Stomach smooth muscle (tissue), 2 donors: ENCODE results near the gene SLC39A3.

ENCODE experiments used
- H3K27ac ChIP-seq: one replicate; pipeline ENCODE4 v1.7.0; 2013; ENCODE audit warnings: mild to moderate bottlenecking, low read length, inconsistent platforms
- H3K27me3 ChIP-seq, 2 donors: one replicate each; pipeline ENCODE4 v1.7.0; 2013; ENCODE audit warnings: low read length in 2 of 2; ENCODE audit not compliant: insufficient read depth in 2 of 2, control insufficient read depth in 1 of 2
- H3K36me3 ChIP-seq, 2 donors: one replicate each; pipeline ENCODE4 v1.7.0; 2013; ENCODE audit warnings: low read length in 2 of 2; ENCODE audit not compliant: control insufficient read depth in 2 of 2, insufficient read depth in 2 of 2
- H3K4me1 ChIP-seq: one replicate; pipeline ENCODE4 v1.7.0; 2013; ENCODE audit warnings: low read length; ENCODE audit not compliant: control insufficient read depth, insufficient read depth
- H3K4me3 ChIP-seq, 2 donors: one replicate each; pipeline ENCODE4 v1.7.0; 2013; ENCODE audit warnings: low read length in 2 of 2
- H3K9ac ChIP-seq, 2 donors: one replicate each; pipeline ENCODE4 v1.7.0; 2013; ENCODE audit warnings: low read length in 2 of 2, mild to moderate bottlenecking in 1 of 2
- H3K9me3 ChIP-seq, 2 donors: one replicate each; pipeline ENCODE4 v1.7.0; 2013; ENCODE audit warnings: low read length in 2 of 2; ENCODE audit not compliant: control insufficient read depth in 2 of 2
- donor health status: healthy.
- donor health status: Pancreatic carcinoma.

SLC39A3 gene

GRCh38 chr19:2700660-2701360 is 39.0 kb downstream of the SLC39A3 start:
- H3K9me3 ChIP-seq, result no peaks in the 10 kb centered on the region
- no peaks in the 10 kb centered on the region for H3K27me3 ChIP-seq
- H3K27ac ChIP-seq, result no peak overlapping the region
- H3K9ac ChIP-seq, result no peak overlapping the region
- peaks cover 9% of the 10 kb centered on the region for H3K4me1 ChIP-seq
- H3K36me3 ChIP-seq, result no peaks in the 10 kb centered on the region
- no peak overlapping the region for H3K4me3 ChIP-seq

GRCh38 chr19:2699413-2700140 is 40.2 kb downstream of the SLC39A3 start:
- H3K9ac ChIP-seq, result no peak overlapping the region
- H3K4me3 ChIP-seq, result no peak overlapping the region
- no peaks in the 10 kb centered on the region for H3K27me3 ChIP-seq
- no peak overlapping the region for H3K27ac ChIP-seq
- no peaks in the 10 kb centered on the region for H3K9me3 ChIP-seq
- peaks cover 14% of the 10 kb centered on the region for H3K4me1 ChIP-seq
- no peaks in the 10 kb centered on the region for H3K36me3 ChIP-seq

- no peaks in the 10 kb centered on the region for H3K9me3 ChIP-seq
- no peak overlapping the region for H3K9ac ChIP-seq
- no peak overlapping the region for H3K27ac ChIP-seq
- H3K4me1 ChIP-seq, result peaks cover 5% of the 10 kb centered on the region
- H3K36me3 ChIP-seq, result no peaks in the 10 kb centered on the region
- no peaks in the 10 kb centered on the region for H3K27me3 ChIP-seq
- no peak overlapping the region for H3K4me3 ChIP-seq
Measured at GRCh38 chr19:2694196-2694595, 45.6 kb downstream of the SLC39A3 start.

- Histone ChIP-seq H3K4me3 (no peak overlapping the region), H3K9me3 (no peaks in the 10 kb centered on the region), H3K27ac (no peak overlapping the region), H3K36me3 (no peaks in the 10 kb centered on the region), H3K4me1 (peaks cover 5% of the 10 kb centered on the region), H3K9ac (no peak overlapping the region), H3K27me3 (no peaks in the 10 kb centered on the region)
Measured at GRCh38 chr19:2693492-2694160, 46.2 kb downstream of the SLC39A3 start.

- Histone ChIP-seq H3K27ac (no peak overlapping the region), H3K4me1 (peaks cover 5% of the 10 kb centered on the region), H3K9me3 (no peaks in the 10 kb centered on the region), H3K36me3 (no peaks in the 10 kb centered on the region), H3K27me3 (no peaks in the 10 kb centered on the region), H3K4me3 (no peak overlapping the region), H3K9ac (no peak overlapping the region)
Measured at GRCh38 chr19:2691951-2692350, 47.9 kb downstream of the SLC39A3 start.

GRCh38 chr19:2690856-2691255 is 49.0 kb downstream of the SLC39A3 start:
- peaks cover 5% of the 10 kb centered on the region for H3K4me1 ChIP-seq
- H3K27me3 ChIP-seq, result no peaks in the 10 kb centered on the region
- no peak overlapping the region for H3K4me3 ChIP-seq
- H3K36me3 ChIP-seq, result no peaks in the 10 kb centered on the region
- H3K27ac ChIP-seq, result no peak overlapping the region
- no peaks in the 10 kb centered on the region for H3K9me3 ChIP-seq
- H3K9ac ChIP-seq, result no peak overlapping the region

GRCh38 chr19:2686360-2686759 is 53.5 kb downstream of the SLC39A3 start:
- H3K27ac ChIP-seq, result no peak overlapping the region
- H3K9me3 ChIP-seq, result no peaks in the 10 kb centered on the region
- no peak overlapping the region for H3K4me3 ChIP-seq
- H3K27me3 ChIP-seq, result no peaks in the 10 kb centered on the region
- no peaks in the 10 kb centered on the region for H3K36me3 ChIP-seq
- no peaks in the 10 kb centered on the region for H3K4me1 ChIP-seq
- H3K9ac ChIP-seq, result no peak overlapping the region

GRCh38 chr19:2685204-2685704 is 54.6 kb downstream of the SLC39A3 start:
- H3K27me3 ChIP-seq, result no peaks in the 10 kb centered on the region
- no peaks in the 10 kb centered on the region for H3K4me1 ChIP-seq
- no peak overlapping the region for H3K9ac ChIP-seq
- H3K4me3 ChIP-seq, result no peak overlapping the region
- no peaks in the 10 kb centered on the region for H3K36me3 ChIP-seq
- no peaks in the 10 kb centered on the region for H3K9me3 ChIP-seq
- H3K27ac ChIP-seq, result no peak overlapping the region

- Histone ChIP-seq H3K9ac (no peak overlapping the region), H3K27ac (no peak overlapping the region), H3K27me3 (no peaks in the 10 kb centered on the region), H3K4me3 (no peak overlapping the region), H3K4me1 (no peaks in the 10 kb centered on the region), H3K9me3 (no peaks in the 10 kb centered on the region), H3K36me3 (no peaks in the 10 kb centered on the region)
Measured at GRCh38 chr19:2683430-2684003, 56.3 kb downstream of the SLC39A3 start.
